Measurements from ENCODE around the gene PPM1A. TPM values are rescaled to one million over a fixed set of nuclear protein-coding genes. Genes with fewer than 3 reads are reported as not detected.

Gene PPM1A
- total and polyA plus RNA-seq, 2 of the 8 experiments (the other 6 are each of a cell fraction or from before 2014, with no cell fraction given), result 14.0 to 51.2 TPM

- no peak for TF ChIP-seq GABPA (IDR thresholded peaks at IDR 0.05; ENCODE audit: borderline replicate concordance, insufficient read depth, low read length)
- no peak for TF ChIP-seq FOSL1 (IDR thresholded peaks at IDR 0.05; ENCODE audit: insufficient read depth, low read depth, low read length)
- no peak for TF ChIP-seq SRF (IDR thresholded peaks at IDR 0.05; ENCODE audit: low read depth, low read length)
- TF ChIP-seq TAF1 (IDR thresholded peaks at IDR 0.05; ENCODE audit: low read depth, low read length), result 0 out of 2 replicates have a peak, but pooled peaks have one; percentile 47
Observed at GRCh38 chr14:60331201-60332045, 82.4 kb downstream of the PPM1A start (continued).

Measured in H1 (cell line).